ENCODE results near the gene IRAK3. TPM values are rescaled to one million over a fixed set of nuclear protein-coding genes. Genes with fewer than 3 reads are reported as not detected.
A peak's percentile ranks its signal among the peaks of the same experiment; 100 is the strongest.
"Not testable (repeated sequence)": the region's sequence is repeated elsewhere in the genome, so short reads cannot be mapped to it uniquely, and the experiment has no call there.

Gene IRAK3
- polyA plus RNA-seq, 1 donor, result 3.4 TPM

- H3K27ac ChIP-seq (ENCODE audit: low read length), result peak within 1 kb of the TSS; percentile 100
- peak; percentile 84 to 96 for DNase-seq
- H3K36me3 ChIP-seq (ENCODE audit: control insufficient read depth, insufficient read depth, low read length), result no peaks in the 10 kb centered on the region
- peaks cover 9% of the 10 kb centered on the region for H3K4me1 ChIP-seq (ENCODE audit: control insufficient read depth, insufficient read depth, low read length)
- no peaks in the 10 kb centered on the region for H3K27me3 ChIP-seq (ENCODE audit: control insufficient read depth, insufficient read depth, low read length)
- H3K9me3 ChIP-seq (ENCODE audit: control insufficient read depth, low read depth, low read length), result peaks cover 10% of the 10 kb centered on the region
- no CpG with 5 or more reads among the region's 67 CpGs for WGBS (ENCODE audit: insufficient coverage, low lambda C conversion rate)
- H3K4me3 ChIP-seq (ENCODE audit: low read length), result peak within 1 kb of the TSS; percentile 81
Measured at GRCh38 chr12:66169221-66170170, 19.5 kb upstream of the IRAK3 start, which contains the start of gene TMBIM4. Gene TMBIM4 (minus strand): TSS chr12:66169996. CDS start chr12:66169951, 45 bp downstream.

GRCh38 chr12:66170606-66171005 lies 18.4 kb upstream of the IRAK3 start:
- no peak for DNase-seq
- peak overlapping the region; percentile 100 for H3K27ac ChIP-seq (ENCODE audit: low read length)
- peaks cover 9% of the 10 kb centered on the region for H3K4me1 ChIP-seq (ENCODE audit: control insufficient read depth, insufficient read depth, low read length)
- no peaks in the 10 kb centered on the region for H3K36me3 ChIP-seq (ENCODE audit: control insufficient read depth, insufficient read depth, low read length)
- H3K27me3 ChIP-seq (ENCODE audit: control insufficient read depth, insufficient read depth, low read length), result no peaks in the 10 kb centered on the region
- H3K9me3 ChIP-seq (ENCODE audit: control insufficient read depth, low read depth, low read length), result peaks cover 10% of the 10 kb centered on the region
- H3K4me3 ChIP-seq (ENCODE audit: low read length), result peak overlapping the region; percentile 81
- WGBS (ENCODE audit: insufficient coverage, low lambda C conversion rate), result 94% methylated on average over 3 of the region's 3 CpGs

- 77% methylated on average over 5 of the region's 54 CpGs for WGBS (ENCODE audit: insufficient coverage, low lambda C conversion rate)
- not testable (repeated sequence) for DNase-seq; H3K4me3 ChIP-seq (ENCODE audit: low read length); H3K36me3 ChIP-seq (ENCODE audit: control insufficient read depth, insufficient read depth, low read length); H3K4me1 ChIP-seq (ENCODE audit: control insufficient read depth, insufficient read depth, low read length); H3K27ac ChIP-seq (ENCODE audit: low read length); H3K9me3 ChIP-seq (ENCODE audit: control insufficient read depth, low read depth, low read length)
- peaks cover 12% of the 10 kb centered on the region for H3K27me3 ChIP-seq (ENCODE audit: control insufficient read depth, insufficient read depth, low read length)
Measured at GRCh38 chr12:66174391-66175325, 14.4 kb upstream of the IRAK3 start.

GRCh38 chr12:66176105-66176900 lies 12.7 kb upstream of the IRAK3 start:
- no peak for DNase-seq

GRCh38 chr12:66182956-66183355 lies 6.1 kb upstream of the IRAK3 start:
- Histone ChIP-seq H3K36me3 (ENCODE audit: control insufficient read depth, insufficient read depth, low read length) (no peaks in the 10 kb centered on the region), H3K9me3 (ENCODE audit: control insufficient read depth, low read depth, low read length) (no peaks in the 10 kb centered on the region), H3K27me3 (ENCODE audit: control insufficient read depth, insufficient read depth, low read length) (peaks cover 16% of the 10 kb centered on the region), H3K4me1 (ENCODE audit: control insufficient read depth, insufficient read depth, low read length) (no peaks in the 10 kb centered on the region), H3K4me3 (ENCODE audit: low read length) (no peak overlapping the region), H3K27ac (ENCODE audit: low read length) (no peak overlapping the region)
- DNase-seq, result no peak
- no CpG with 5 or more reads among the region's 3 CpGs for WGBS (ENCODE audit: insufficient coverage, low lambda C conversion rate)

More at GRCh38 chr12:66176105-66176900, 12.7 kb upstream of the IRAK3 start:
- WGBS (ENCODE audit: insufficient coverage, low lambda C conversion rate), result no CpG with 5 or more reads among the region's 1 CpG
- Histone ChIP-seq H3K36me3 (ENCODE audit: control insufficient read depth, insufficient read depth, low read length) (no peaks in the 10 kb centered on the region), H3K9me3 (ENCODE audit: control insufficient read depth, low read depth, low read length) (peaks cover 10% of the 10 kb centered on the region), H3K4me3 (ENCODE audit: low read length) (no peak overlapping the region), H3K27ac (ENCODE audit: low read length) (no peak overlapping the region), H3K4me1 (ENCODE audit: control insufficient read depth, insufficient read depth, low read length) (no peaks in the 10 kb centered on the region), H3K27me3 (ENCODE audit: control insufficient read depth, insufficient read depth, low read length) (peaks cover 12% of the 10 kb centered on the region)

GRCh38 chr12:66184822-66185221 lies 4.2 kb upstream of the IRAK3 start:
- H3K27me3 ChIP-seq (ENCODE audit: control insufficient read depth, insufficient read depth, low read length), result peaks cover 25% of the 10 kb centered on the region
- not testable (repeated sequence) for H3K27ac ChIP-seq (ENCODE audit: low read length); DNase-seq; H3K4me3 ChIP-seq (ENCODE audit: low read length); H3K4me1 ChIP-seq (ENCODE audit: control insufficient read depth, insufficient read depth, low read length); H3K9me3 ChIP-seq (ENCODE audit: control insufficient read depth, low read depth, low read length); H3K36me3 ChIP-seq (ENCODE audit: control insufficient read depth, insufficient read depth, low read length)
- WGBS (ENCODE audit: insufficient coverage, low lambda C conversion rate), result no CpG with 5 or more reads among the region's 3 CpGs

GRCh38 chr12:66187036-66187435 lies 2.0 kb upstream of the IRAK3 start:
- peaks cover 5% of the 10 kb centered on the region for H3K4me1 ChIP-seq (ENCODE audit: control insufficient read depth, insufficient read depth, low read length)
- DNase-seq, result no peak
- no peak overlapping the region for H3K27ac ChIP-seq (ENCODE audit: low read length)
- no CpG with 5 or more reads among the region's 2 CpGs for WGBS (ENCODE audit: insufficient coverage, low lambda C conversion rate)
- H3K9me3 ChIP-seq (ENCODE audit: control insufficient read depth, low read depth, low read length), result peaks cover 5% of the 10 kb centered on the region
- no peak overlapping the region for H3K4me3 ChIP-seq (ENCODE audit: low read length)
- H3K36me3 ChIP-seq (ENCODE audit: control insufficient read depth, insufficient read depth, low read length), result no peaks in the 10 kb centered on the region
- peaks cover 32% of the 10 kb centered on the region for H3K27me3 ChIP-seq (ENCODE audit: control insufficient read depth, insufficient read depth, low read length)

- Histone ChIP-seq H3K4me1 (ENCODE audit: control insufficient read depth, insufficient read depth, low read length) (peaks cover 5% of the 10 kb centered on the region), H3K36me3 (ENCODE audit: control insufficient read depth, insufficient read depth, low read length) (no peaks in the 10 kb centered on the region), H3K27ac (ENCODE audit: low read length) (no peak overlapping the region), H3K4me3 (ENCODE audit: low read length) (no peak overlapping the region), H3K9me3 (ENCODE audit: control insufficient read depth, low read depth, low read length) (peaks cover 5% of the 10 kb centered on the region), H3K27me3 (ENCODE audit: control insufficient read depth, insufficient read depth, low read length) (peaks cover 32% of the 10 kb centered on the region)
- DNase-seq, result no peak
- 93% methylated on average over 3 of the region's 4 CpGs for WGBS (ENCODE audit: insufficient coverage, low lambda C conversion rate)
Measured at GRCh38 chr12:66187821-66188220, 1.2 kb upstream of the IRAK3 start.

- H3K4me1 ChIP-seq (ENCODE audit: control insufficient read depth, insufficient read depth, low read length), result peaks cover 5% of the 10 kb centered on the region
Measured at GRCh38 chr12:66189486-66189843, 451 bp downstream of the IRAK3 start.

More at GRCh38 chr12:66189486-66189843, 451 bp downstream of the IRAK3 start:
- Histone ChIP-seq H3K4me3 (ENCODE audit: low read length) (peak overlapping the region; percentile 23), H3K9me3 (ENCODE audit: control insufficient read depth, low read depth, low read length) (peaks cover 5% of the 10 kb centered on the region), H3K27me3 (ENCODE audit: control insufficient read depth, insufficient read depth, low read length) (peaks cover 35% of the 10 kb centered on the region), H3K36me3 (ENCODE audit: control insufficient read depth, insufficient read depth, low read length) (no peaks in the 10 kb centered on the region), H3K27ac (ENCODE audit: low read length) (no peak overlapping the region)
- no peak for DNase-seq
- WGBS (ENCODE audit: insufficient coverage, low lambda C conversion rate), result 0% methylated on average over 1 of the region's 18 CpGs

All from large intestine (tissue), 3 donors.